GM19372 (cell line): Measurements from ENCODE around the gene MACF1.

Source experiments
- ATAC-seq: cut with Tn5 transposase; IDR thresholded peaks from one replicate; pipeline ENCODE4 v1.9.1; 2021; ENCODE audit warnings: mild to moderate bottlenecking, low read depth, moderate library complexity; ENCODE audit not compliant: unreplicated experiment

MACF1 gene

DNA sequence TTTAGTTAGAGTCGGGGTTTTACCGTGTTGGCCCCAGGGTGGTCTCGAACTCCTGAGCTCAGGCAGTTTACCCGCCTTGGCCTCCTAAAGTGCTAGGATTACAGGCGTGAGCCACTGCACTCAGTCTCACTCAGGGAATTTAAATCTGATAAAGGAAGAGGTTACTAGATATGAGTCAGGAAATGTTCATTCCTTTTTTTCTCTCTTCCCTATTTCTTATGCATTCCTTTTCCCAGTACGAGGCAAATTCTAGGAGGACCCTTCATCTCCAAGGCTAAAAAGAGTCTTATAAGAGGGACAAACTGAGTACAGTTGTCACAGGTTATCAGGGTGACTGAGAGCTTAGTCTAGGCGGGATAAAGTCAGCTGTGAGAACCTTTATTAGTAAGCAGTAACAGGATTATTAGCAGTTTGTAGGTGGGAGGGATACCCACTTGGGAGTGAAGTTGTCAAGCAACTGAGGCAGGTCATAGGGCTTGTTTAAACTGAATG lies 9.1 kb downstream of the MACF1 start:
- no peak for ATAC-seq

DNA sequence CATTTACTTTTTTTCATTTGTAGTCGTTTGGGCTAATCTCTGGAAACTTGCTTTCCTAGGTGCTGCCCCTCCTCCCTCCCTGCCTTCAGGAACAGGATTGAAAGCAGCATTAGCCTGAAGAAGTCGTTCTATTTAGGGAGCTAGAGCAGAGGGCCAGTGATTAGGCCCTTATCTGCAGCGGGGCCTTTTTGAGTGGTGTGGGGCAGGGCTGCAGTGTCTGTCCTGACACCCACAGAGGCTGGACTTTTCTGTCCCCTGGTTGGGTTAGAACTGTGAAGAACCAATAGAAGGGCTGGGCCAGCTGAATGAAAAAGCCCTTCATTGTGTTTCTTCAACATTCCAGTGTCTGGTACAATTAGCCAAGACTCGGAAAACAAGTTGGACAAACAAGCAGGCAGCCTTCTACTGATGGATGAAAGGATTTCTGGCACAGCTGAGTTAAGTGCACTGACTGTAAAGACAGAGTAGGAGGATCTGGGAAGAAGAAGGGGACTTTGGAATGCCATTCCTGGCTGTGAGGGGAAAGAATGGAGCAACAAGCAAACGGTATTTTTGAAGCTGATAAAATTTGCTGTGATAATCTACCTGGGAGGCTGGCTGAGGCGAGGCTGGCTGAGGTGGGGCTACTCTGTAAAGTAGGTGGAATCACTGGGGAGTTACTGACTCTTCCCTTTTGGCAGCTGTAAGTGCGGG lies 9.7 kb downstream of the MACF1 start:
- no peak for ATAC-seq

DNA sequence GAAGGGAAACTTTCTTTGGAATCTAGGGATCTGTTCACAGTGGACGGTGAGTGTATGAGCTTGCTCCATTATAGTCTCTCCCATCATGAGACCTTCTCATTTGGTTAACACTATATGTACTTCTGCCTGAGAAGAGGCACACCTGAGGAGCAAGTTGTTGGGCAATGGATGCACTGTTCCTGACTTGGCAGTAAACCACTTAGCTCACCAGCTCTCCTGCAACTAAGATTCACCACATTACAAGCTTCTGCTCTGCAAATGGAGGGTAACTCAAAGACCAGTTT lies 10.2 kb downstream of the MACF1 start:
- no peak for ATAC-seq

DNA sequence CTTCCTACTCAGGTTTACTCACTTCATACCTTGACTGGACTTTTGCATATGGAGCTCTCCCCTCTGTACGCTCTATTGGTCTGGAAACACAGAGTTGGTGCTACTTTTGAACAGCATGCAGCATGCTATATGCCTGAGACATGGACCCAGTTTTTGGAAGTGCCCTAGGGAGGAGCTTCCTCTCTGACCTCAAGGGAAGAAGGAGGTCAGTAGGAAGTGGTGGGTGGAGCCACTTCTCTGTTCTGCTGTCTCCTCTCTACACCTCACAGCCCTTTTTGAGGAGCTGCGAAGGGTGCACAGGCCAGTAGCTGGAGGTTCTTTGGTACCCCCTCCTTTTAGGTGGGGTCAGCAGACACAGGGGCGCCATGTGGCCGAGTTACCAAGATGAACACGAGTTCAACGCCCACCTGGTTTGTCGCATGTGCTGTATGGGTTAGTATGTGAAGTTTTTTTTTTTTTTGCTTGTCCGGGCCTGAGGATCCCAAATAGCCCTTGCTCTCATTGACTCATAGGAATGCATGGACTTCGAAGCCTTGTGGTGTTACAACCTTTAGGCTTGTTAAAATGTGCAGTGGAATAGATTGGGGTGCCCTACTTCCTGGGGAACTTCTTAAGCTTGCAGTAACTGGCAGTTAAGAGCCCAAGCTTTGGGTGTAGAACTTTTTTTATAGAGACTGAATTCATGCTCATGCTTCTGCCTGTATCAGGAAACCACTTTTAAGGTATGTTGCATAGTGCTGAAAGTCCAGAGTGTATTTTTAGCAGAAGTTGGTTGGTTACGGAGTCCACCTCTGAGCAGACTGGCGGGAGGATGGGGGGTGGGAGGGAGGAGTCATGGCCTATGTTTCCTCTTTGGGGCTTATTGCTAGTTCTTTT lies 10.7 kb downstream of the MACF1 start:
- peak; percentile 63 for ATAC-seq

DNA sequence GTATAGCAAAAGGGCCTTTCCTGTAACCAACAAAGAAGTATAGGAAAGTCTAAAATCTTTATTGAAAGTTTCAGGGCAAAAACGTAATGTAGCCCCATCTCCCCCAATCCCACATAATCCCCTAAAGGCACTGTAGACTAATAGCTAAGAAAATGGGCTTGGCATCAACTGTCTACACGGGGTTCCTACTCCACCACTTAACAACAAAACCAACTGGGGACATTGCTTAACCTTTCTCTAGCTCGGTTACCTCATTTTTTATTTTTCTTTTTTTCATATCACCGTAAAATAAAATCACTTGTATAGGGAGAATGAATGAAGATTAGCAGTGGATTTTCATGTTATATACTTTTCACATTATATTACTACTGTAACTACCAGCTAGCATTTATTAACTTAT lies 12.3 kb downstream of the MACF1 start:
- ATAC-seq, result no peak

DNA sequence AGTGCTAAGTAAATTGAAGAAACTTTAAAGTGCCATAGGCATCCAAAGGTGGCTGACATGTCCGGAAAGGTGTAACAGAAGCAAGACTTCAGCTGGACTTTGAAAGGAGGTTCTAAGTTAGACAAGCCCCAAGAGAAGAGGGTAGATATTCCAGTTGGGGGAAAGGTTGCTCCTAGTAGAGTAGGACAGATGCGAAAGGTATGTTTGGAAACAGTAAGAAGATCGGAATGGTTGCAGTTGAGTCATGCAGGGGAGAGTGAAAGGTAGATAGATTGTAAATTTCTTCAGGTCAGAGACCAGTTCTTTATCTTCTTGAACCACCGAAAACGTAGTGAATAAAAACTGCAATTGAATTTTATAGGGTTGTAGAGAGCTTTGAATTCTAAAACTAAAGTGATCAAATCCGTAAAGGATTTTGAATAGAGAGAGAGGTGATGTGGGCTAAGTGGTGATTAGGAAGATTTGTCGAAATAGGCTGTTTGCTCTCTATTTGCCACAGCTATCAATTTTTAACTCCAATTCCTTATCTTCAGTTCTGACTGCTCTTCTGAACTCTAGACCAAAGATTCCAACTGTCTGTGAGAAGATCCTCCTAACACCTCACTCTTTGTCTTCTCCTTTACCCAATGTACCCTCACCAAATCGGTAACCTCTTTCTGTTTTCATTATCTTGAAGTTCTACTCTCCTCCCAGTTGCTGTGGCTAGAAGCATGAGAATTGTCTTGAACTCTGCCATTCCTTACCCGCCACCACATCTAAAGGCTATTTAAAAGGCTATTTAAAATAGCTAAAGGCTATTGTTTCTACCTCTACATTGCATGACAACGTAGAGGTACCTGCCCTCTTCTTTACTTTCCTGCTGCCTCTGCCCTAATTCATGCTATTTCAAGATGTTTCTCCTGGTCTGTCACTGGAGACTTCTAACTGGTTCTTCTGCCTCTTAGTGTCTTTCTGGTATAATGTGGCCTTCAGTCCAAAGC lies 16.7 kb downstream of the MACF1 start:
- no peak for ATAC-seq

DNA sequence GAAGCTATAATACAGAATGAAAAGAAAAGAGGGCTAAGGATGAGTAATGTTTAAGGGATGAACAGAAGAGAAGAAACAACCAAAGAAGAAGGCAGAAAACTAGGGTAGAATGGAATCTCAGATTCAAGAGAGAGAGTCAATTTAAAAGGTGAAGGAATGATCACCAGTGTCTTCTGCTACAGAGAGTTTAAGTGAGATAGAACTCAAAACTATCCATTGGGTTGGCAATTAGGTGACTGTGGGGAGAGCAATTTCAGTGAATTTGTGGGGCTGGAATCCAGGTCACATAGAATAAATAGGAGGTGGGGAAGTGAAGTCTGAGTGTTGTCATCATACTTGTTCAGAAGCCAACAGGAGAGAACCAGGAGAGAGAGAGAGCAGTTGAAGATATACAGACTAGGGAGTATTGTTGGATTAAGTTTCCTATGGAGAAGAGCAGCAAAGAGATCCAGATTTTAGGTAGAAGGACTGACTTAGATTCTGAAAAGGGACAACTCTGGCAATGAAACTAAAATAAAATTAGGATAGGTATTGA lies 19.9 kb downstream of the MACF1 start:
- no peak for ATAC-seq

DNA sequence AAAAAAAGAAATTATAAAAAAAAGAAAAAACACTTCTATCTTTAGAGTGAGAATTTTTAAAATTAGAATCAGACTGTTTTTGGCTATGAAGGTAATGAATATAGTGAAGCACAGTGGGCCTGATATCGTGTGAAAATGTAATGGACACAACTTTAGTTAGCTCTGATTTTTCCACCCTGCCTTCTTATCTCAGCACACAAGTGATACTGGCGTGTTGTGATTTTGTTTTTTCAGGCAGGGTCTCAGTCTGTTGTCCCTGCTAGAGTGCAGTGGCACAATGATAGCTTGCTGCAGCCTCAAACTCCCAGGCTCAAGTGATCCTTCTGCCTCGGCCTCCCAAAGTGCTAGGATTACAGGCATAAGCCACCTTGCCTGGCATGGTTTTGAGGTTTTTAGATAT lies 22.3 kb downstream of the MACF1 start:
- ATAC-seq, result no peak

DNA sequence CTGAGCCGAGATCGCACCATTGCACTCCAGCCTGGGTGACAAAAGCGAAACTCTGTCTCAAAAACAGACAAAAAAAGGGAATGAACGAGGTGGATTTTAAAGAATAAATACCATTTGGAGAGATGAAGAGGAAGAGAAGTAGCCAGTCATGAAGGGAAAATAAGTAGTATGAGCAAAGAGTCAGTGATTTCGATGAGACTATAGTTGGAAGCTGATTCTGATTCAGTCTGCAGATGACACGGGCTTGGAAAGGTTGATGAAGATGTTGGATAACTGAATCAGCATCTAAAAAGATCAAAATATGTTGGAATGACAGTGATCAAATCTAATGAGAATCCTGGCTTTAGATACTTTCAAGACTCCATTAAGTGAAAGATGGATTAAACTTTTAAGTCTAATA lies 23.8 kb downstream of the MACF1 start:
- no peak for ATAC-seq

DNA sequence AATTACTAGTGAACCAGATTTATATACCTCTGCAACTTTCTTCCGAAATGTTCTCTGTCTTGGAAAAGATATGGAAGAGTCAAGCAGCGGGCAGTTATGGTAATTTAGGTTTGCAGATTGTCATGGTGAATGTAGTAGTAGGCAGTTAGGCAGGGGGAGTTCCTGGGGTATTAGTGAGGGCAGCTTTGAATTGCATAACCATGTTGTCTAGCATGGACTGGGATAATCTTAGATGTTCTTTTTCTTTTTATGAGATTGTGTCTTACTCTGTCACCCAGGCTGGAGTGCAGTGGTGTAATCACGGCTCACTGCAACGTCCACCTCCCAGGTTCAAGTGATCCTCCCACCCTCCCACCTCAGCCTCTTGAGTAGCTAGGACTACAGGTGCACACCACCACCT lies 25.0 kb downstream of the MACF1 start:
- no peak for ATAC-seq

DNA sequence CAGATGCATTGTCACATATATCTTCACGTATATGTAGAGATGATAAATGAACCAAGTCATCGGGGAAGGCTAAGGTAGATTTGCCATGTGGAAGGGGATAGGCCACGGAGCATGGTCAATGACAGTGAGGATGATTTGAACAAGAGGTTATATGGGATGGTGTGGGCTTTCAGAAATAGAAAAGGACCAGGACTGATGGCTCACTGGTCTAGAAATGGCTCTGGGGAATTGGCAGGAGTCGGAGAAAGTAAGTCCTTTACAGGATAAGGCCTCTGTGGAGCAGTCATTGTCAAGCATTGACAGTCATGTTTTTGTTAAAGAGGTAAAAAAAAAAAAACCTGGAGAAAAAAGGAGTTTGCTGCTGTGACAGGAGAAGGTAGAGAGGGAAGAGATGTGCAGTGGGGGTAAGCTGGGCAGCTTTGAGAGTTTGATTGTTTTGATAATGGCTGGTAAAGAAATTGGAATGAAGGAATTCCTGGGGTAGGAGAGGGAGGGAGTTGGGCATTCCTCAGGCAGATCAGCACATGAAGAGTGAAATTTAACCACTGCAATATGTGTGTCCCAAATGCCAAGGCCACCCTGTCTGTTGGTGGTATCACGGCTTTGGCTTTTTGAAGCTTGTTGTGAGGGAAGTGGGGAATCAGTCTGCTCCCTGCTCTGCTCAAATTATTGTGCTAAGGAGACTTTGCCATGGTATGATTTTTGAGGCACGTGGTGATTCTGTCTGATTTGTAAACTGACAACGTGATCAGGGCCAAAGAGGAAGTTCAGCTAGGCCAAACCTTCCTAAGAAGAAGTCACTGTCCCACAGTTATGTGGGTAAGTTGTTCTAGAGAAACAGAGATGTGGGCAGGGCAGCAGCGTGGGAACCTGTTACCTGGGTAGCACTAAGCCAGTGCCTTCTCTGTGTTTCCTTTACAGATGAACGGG lies 26.0 kb downstream of the MACF1 start:
- ATAC-seq, result no peak

DNA sequence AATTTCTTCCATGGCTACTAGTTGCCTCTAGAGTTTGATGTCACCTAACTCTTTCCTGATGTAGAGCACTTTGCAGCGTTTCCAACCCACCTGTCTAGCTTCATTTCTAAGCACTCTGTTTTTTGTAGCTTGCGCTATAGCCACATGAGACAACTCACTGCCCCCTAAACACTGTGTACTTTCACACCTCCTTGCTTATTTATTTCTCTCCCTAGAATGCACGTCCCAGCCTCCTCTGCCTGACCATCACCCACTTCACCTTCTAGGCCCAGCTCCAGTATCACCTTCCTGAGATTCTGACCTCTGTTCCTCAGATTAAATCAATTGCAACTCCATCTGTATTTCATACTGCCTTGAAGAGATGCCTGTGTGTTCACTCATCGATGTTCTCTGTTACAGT lies 32.5 kb downstream of the MACF1 start:
- ATAC-seq, result no peak

DNA sequence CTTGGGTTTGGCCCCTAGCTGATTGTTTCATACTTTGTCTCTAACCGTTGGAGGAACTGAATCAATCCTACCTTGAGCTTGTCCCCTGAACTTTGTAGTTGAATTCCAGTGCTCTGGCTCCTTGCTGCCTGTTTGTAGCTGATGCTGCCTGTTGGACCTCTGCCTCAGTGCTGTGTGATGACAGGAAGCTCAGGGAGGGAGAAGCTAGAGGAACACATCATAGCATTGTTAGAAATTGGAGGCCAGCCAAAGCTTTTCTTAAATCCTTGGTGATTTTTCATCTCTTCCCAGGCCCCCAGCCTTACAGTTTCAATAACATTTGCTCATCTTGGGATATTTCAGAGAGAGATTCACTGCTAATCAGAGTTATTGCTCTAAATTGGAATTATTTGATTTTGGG lies 34.0 kb downstream of the MACF1 start:
- no peak for ATAC-seq

DNA sequence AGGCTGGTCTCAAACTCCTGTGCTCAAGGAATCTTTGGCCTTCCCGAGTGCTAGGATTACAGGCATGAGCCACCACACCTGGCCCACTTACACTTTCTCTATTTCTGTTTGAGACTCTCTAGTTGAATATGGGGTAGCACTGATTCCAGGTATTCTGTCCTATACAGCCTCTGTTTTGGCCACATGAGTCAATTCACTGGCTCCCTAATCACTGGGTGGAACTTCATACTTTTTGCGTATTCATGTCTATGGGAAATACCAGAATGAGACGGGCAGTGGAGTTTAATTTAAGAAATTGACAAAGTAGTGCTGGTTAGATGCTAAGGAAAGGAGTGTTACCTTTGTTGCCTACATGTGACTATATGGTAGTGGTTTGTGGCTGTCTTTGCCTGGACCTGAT lies 35.5 kb downstream of the MACF1 start:
- ATAC-seq, result no peak

DNA sequence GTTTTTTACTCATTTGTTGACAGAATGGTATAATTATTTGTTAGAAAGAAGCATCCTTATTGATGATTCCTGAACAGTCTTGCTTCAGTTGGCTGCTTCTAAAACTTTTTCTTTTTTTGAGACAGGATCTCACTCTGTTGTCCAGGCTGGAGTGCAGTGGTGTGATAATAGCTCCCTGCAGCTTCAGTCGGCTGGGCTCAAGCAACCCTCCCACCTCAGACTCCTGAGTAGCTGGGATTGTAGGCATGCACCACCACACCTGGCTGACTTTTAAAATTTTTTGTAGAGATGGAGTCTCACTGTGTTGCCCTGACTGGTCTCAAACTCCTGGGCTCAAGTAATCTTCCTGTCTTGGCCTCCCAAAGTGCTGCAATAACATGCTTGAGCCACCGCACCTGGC lies 38.8 kb downstream of the MACF1 start:
- ATAC-seq, result no peak

DNA sequence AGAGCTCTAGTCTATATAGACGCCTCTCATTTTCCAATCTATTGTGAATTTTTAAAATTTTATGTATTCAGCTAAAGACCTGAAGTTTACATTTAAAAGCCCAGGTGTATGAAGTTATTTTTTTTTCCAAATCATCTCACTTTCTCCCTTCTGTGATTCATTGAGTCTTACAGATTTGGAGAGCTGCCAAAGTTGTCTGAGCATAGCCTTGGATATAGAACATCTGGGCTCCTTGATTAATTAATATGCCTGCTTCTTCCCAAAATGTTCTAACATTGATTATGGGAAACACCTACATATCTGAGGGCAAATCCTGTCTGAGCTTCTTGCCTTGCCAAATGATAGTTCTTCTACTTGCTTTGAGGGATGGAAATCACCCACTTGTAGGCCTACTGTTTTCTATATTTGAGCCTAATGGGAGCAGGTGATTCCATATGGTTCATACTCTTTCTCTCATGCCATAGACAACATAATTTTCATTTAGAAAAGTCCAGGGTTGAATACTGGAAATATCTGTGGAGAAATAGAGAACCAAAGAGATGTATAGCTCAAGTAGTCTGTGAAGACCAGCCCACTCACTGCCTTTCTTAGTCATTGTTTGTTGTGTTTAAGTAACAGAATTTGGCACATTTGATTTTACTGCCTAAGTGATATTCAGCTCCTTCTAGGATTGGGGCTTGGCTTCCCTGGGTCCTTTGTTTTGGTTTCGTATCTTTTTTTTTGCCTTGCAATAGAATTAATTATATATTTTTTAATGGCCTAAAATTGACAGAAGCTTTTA lies 46.2 kb downstream of the MACF1 start:
- no peak for ATAC-seq

DNA sequence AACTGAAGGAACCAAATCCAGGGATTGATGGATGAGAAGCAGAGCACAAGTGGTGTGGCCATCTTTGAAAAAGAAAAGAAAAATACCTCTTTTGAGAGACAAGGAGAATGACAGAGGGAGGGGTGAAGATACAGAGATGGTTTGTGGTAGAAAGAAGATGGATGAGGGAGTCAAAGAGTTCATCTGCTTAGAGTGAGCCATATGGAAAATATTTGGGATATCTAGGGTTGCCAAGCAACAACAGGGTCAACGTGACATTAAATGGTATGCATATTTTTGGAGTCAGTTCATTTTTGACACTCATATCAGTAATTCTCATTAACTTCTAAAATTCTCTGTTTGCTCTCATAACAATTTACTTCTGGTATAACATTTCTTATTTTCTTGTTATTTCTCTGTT lies 50.7 kb downstream of the MACF1 start:
- no peak for ATAC-seq

DNA sequence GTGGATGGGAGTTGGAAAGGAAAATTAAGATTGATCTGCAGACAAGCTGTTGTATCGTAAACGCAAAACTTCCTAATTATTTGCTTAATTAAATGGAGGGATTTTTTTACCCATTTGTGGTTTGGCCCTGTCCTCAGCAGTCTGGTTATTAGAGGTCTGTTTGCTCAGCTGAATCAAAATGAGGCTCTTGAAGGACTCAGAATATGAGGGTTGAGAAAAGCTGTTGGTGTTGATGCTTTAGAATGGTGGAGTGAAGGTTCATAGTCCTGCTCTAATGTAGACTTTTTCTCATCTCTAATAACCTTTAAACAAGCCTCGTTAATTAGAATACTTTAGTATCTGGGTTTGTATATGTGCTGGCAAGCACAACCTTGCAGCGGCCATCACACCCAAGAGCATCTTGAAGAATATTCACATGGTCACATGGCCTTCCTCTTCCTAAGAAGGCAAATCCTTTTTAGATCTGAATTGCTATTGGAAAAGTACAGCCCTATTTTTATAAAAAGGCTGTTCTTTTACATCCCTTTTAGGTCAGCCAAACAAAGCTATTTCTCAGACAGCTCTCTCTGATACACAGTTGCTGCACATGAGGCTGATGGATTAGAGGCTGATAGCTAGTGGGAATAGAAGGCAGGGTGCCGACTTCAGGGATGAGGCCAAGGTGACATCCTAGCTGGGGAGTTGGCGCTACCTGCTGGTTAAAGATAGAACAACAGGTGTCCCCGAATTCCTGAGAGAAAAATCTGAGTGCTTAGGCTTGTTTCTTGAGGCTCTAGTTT lies 53.8 kb downstream of the MACF1 start:
- no peak for ATAC-seq
